H1 (cell line): ENCODE results near the gene UBR7. TPM values are rescaled to one million over a fixed set of nuclear protein-coding genes. Genes with fewer than 3 reads are reported as not detected.

ENCODE experiments used
- CTCF ChIA-PET: fragments of 300-600 bp; sonication (Branson Sonifier 250); formaldehyde crosslinking; loops from one replicate; lab custom pipeline; 2021; ENCODE audit not compliant: partially characterized antibody; lab: Charles Lee
- POLR2A ChIA-PET: fragments of 300-600 bp; sonication (Branson Sonifier 250); formaldehyde crosslinking; loops from one replicate; lab custom pipeline; 2021; ENCODE audit warnings: inconsistent platforms; ENCODE audit not compliant: partially characterized antibody; lab: Charles Lee
- DNase-seq, 2 experiments: peaks; one replicate each; pipeline versions ENCODE4 v3.0.0 to v3.0.0-alpha.2; 2010 to 2022; ENCODE audit warnings: low spot score in 2 of 2, low read depth in 1 of 2, mixed read lengths in 1 of 2
- FAIRE-seq: peaks from 2 replicates; lab custom pipeline; 2011; peaks lifted over from hg19 to GRCh38; lab: Jason Lieb, UNC
- H2AFZ ChIP-seq: 2 replicates; pipeline ENCODE4 v1.8.1; 2012; ENCODE audit warnings: low read length, inconsistent platforms
- H2AK5ac ChIP-seq: 2 replicates; pipeline ENCODE4 v1.6.1; 2013; ENCODE audit warnings: low read depth, low read length
- H2BK120ac ChIP-seq: replicated peaks from 2 replicates; pipeline ENCODE3; 2013; ENCODE audit warnings: low read depth, low read length, inconsistent platforms
- H2BK12ac ChIP-seq: 2 replicates; pipeline ENCODE4 v1.6.1; 2013; ENCODE audit warnings: low read depth, low read length
- H2BK15ac ChIP-seq: 2 replicates; pipeline ENCODE4 v1.6.1; 2013; ENCODE audit warnings: low read length
- H2BK20ac ChIP-seq: 2 replicates; pipeline ENCODE4 v1.6.1; 2013; ENCODE audit warnings: low read length
- H2BK5ac ChIP-seq: 2 replicates; pipeline ENCODE4 v1.6.1; 2013; ENCODE audit warnings: low read depth, low read length
- H3K14ac ChIP-seq: 2 replicates; pipeline ENCODE4 v1.6.1; 2013; ENCODE audit warnings: inconsistent platforms; ENCODE audit not compliant: insufficient read length
- H3K18ac ChIP-seq: 2 replicates; pipeline ENCODE4 v1.6.1; 2013; ENCODE audit warnings: low read length; ENCODE audit errors: extremely low read depth
- H3K23ac ChIP-seq: 2 replicates; pipeline ENCODE4 v1.6.1; 2013; ENCODE audit warnings: inconsistent platforms; ENCODE audit not compliant: insufficient read length
- H3K23me2 ChIP-seq: 2 replicates; pipeline ENCODE4 v1.6.1; 2013; ENCODE audit warnings: low read depth, low read length
- H3K27ac ChIP-seq: 2 replicates; pipeline ENCODE4 v1.6.1; 2011; ENCODE audit warnings: low read depth, low read length, inconsistent platforms
- H3K27me3 ChIP-seq, 4 experiments: replicated peaks in 1 of 4; 1 replicate in 1 of 4; 2 replicates in 3 of 4; pipeline versions ENCODE4 v1.6.1 to v1.8.1; 2011 to 2013; ENCODE audit warnings: low read length in 3 of 4, mild to moderate bottlenecking in 3 of 4, inconsistent platforms in 2 of 4, mixed read lengths in 2 of 4, moderate library complexity in 1 of 4; ENCODE audit not compliant: control insufficient read depth in 3 of 4, insufficient read depth in 3 of 4; ENCODE audit errors: extremely low read depth in 1 of 4
- H3K36me3 ChIP-seq, 4 experiments: 2 replicates each; pipeline versions ENCODE4 v1.6.1 to v1.8.1; 2011 to 2013; ENCODE audit warnings: mild to moderate bottlenecking in 4 of 4, low read length in 3 of 4, moderate library complexity in 2 of 4, control low read depth in 1 of 4, inconsistent platforms in 1 of 4; ENCODE audit not compliant: insufficient read depth in 4 of 4, control insufficient read depth in 2 of 4
- H3K4ac ChIP-seq: replicated peaks from 2 replicates; pipeline ENCODE3; 2013; ENCODE audit warnings: low read length, low read depth, mixed read lengths, inconsistent platforms; ENCODE audit not compliant: insufficient read length
- H3K4me1 ChIP-seq, 4 experiments: replicated peaks in 1 of 4; 1 replicate in 1 of 4; 2 replicates in 3 of 4; pipeline versions ENCODE4 v1.6.1 to v1.8.1; 2011 to 2013; ENCODE audit warnings: low read length in 3 of 4, inconsistent platforms in 2 of 4, mixed read lengths in 1 of 4; ENCODE audit not compliant: insufficient read depth in 4 of 4, control insufficient read depth in 3 of 4
- H3K4me2 ChIP-seq, 2 experiments: 2 replicates each; pipeline versions ENCODE4 v1.6.1 to v1.8.1; 2011 to 2013; ENCODE audit warnings: low read depth in 2 of 2, low read length in 2 of 2, control low read depth in 1 of 2, inconsistent platforms in 1 of 2, mild to moderate bottlenecking in 1 of 2; ENCODE audit not compliant: insufficient read depth in 1 of 2
- H3K4me3 ChIP-seq, 4 experiments: fragments of 200-600, 300-600 bp in 1 of 4; sonication (generic), shearing (Covaris generic), sonication (Bioruptor Twin) in 1 of 4; 2 replicates each; pipeline versions ENCODE4 v1.5.1 to v1.8.1; 2011 to 2016; ENCODE audit warnings: low read length in 4 of 4, low read depth in 3 of 4, control low read depth in 2 of 4, inconsistent platforms in 2 of 4, mild to moderate bottlenecking in 2 of 4, mixed read lengths in 1 of 4, moderate library complexity in 1 of 4; ENCODE audit not compliant: insufficient read depth in 2 of 4; ENCODE audit errors: extremely low read depth in 1 of 4
- H3K56ac ChIP-seq: replicated peaks from 2 replicates; pipeline ENCODE3; 2013; ENCODE audit warnings: low read depth, mild to moderate bottlenecking, mixed read lengths, low read length, inconsistent platforms; ENCODE audit not compliant: insufficient read length
- H3K79me1 ChIP-seq: 2 replicates; pipeline ENCODE4 v1.6.1; 2013; ENCODE audit warnings: low read depth, low read length, control low read depth
- H3K79me2 ChIP-seq, 2 experiments: 2 replicates each; pipeline versions ENCODE4 v1.6.1 to v1.8.1; 2012 to 2013; ENCODE audit warnings: low read length in 2 of 2, mild to moderate bottlenecking in 2 of 2, inconsistent platforms in 1 of 2; ENCODE audit not compliant: insufficient read depth in 2 of 2, control insufficient read depth in 1 of 2
- H3K9ac ChIP-seq, 4 experiments: replicated peaks in 1 of 4; 1 replicate in 1 of 4; 2 replicates in 3 of 4; pipeline versions ENCODE4 v1.6.1 to v1.8.1; 2011 to 2013; ENCODE audit warnings: low read depth in 3 of 4, low read length in 3 of 4, control low read depth in 2 of 4, mild to moderate bottlenecking in 2 of 4, moderate library complexity in 2 of 4, inconsistent platforms in 1 of 4; ENCODE audit errors: extremely low read depth in 1 of 4
- H3K9me3 ChIP-seq, 2 experiments: 2 replicates each; pipeline versions ENCODE4 v1.6.1 to v1.8.1; 2012 to 2013; ENCODE audit warnings: mild to moderate bottlenecking in 2 of 2, moderate library complexity in 2 of 2, control low read depth in 1 of 2, inconsistent platforms in 1 of 2, low read depth in 1 of 2, low read length in 1 of 2, mixed read lengths in 1 of 2; ENCODE audit not compliant: insufficient read depth in 2 of 2
- H4K20me1 ChIP-seq, 2 experiments: replicated peaks in 1 of 2; 2 replicates each; pipeline versions ENCODE3 to v1.8.1; 2011 to 2013; ENCODE audit warnings: inconsistent platforms in 2 of 2, low read length in 2 of 2, mild to moderate bottlenecking in 1 of 2; ENCODE audit not compliant: insufficient read depth in 2 of 2, control insufficient read depth in 1 of 2
- H4K5ac ChIP-seq: 2 replicates; pipeline ENCODE4 v1.6.1; 2013; ENCODE audit warnings: low read length, low read depth, mixed read lengths, inconsistent platforms; ENCODE audit not compliant: insufficient read length
- H4K8ac ChIP-seq: 2 replicates; pipeline ENCODE4 v1.8.0; 2013; ENCODE audit warnings: mild to moderate bottlenecking, moderate library complexity, low read length, inconsistent platforms; ENCODE audit not compliant: insufficient read depth; ENCODE audit errors: extremely low read depth
- H4K91ac ChIP-seq: replicated peaks from 2 replicates; pipeline ENCODE3; 2013; ENCODE audit warnings: low read length, mixed read lengths, inconsistent platforms; ENCODE audit not compliant: insufficient read length
- CHD2 ChIP-seq: IDR thresholded peaks from 2 replicates; pipeline ENCODE4 v1.6.1; 2012; ENCODE audit warnings: low read length, improper control_type of control experiment
- POLR2AphosphoS5 ChIP-seq: IDR thresholded peaks from 2 replicates; pipeline ENCODE4 v1.6.1; 2011; ENCODE audit warnings: low read depth, low read length
- WGBS, 2 experiments: shearing (Covaris generic) in 1 of 2; methylation state at CpG; one replicate each; pipeline versions ENCODE4 v1.1.6 to v1.1.7; 2013 to 2015; ENCODE audit warnings: low lambda C conversion rate in 2 of 2, mixed read lengths in 2 of 2, inconsistent platforms in 1 of 2, low coverage in 1 of 2, missing lambda C conversion rate in 1 of 2; ENCODE audit not compliant: insufficient replicate concordance in 2 of 2, insufficient coverage in 1 of 2, insufficient read length in 1 of 2; ENCODE audit errors: extremely low coverage in 1 of 2, missing lambda C conversion rate in 1 of 2; 5-methylcytosine and 5-hydroxymethylcytosine counted together
- polyA plus RNA-seq, 7 experiments: library from polyadenylated mRNA; depleted of rRNA in 3 of 7; stranded (reverse) in 5 of 7; unstranded in 2 of 7; fragments of >200 nt in 5 of 7; fragments of 200-250 nt in 2 of 7; gene quantifications; 1 replicate in 5 of 7; 2 replicates in 1 of 7; 4 replicates in 1 of 7; pipeline versions ENCODE4 v1.2.1 to v1.2.3, GENCODE V29; 2011 to 2013; ENCODE audit warnings: missing spikeins in 2 of 7, mixed read lengths in 2 of 7
- total RNA-seq: library from RNA; stranded (reverse); fragmentation: NEBNext Ultra II Directional; extraction: Animal tissue kit (Norgen Biotek cat#: 25700); gene quantifications from 2 replicates; pipeline ENCODE4 v1.2.1, GENCODE V29; 2021

Gene UBR7
- total and polyA plus RNA-seq, 2 of the 8 experiments (the other 6 are each of a cell fraction or from before 2014, with no cell fraction given): 20.1 to 28.4 TPM

DNA sequence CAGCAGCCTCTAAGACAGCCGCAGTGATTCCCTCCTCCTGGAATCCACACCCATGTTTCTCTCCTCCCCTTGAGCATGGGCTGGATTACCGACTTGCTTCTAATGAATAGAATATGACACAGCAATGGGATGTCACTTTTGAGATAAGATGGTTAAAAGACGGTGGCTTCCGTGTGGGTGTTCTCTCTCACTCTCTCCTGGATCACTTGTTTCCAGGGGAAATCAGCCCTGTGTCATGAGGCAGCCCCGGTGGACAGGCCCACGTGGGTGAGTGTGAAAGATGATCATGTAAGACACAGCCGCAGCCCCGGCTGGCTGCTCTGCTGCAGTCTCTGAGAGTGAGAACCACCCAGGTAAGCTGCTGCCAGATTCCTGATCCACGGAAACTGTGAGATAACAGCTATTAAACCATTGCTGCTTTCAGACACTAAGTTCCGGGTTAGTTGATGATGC, 33.1 kb upstream of the UBR7 start:
- Histone ChIP-seq H3K4me3 (no peak overlapping the region), H3K18ac (no peak overlapping the region), H3K4me1 (no peaks in the 10 kb centered on the region), H2BK20ac (no peak overlapping the region), H4K8ac (no peak overlapping the region), H2BK15ac (no peak overlapping the region), H2BK5ac (no peak overlapping the region), H3K56ac (no peak overlapping the region), H3K9ac (no peak overlapping the region), H4K5ac (no peak overlapping the region), H4K20me1 (no peaks in the 10 kb centered on the region), H3K79me1 (no peaks in the 10 kb centered on the region), H3K23me2 (no peaks in the 10 kb centered on the region), H2BK12ac (no peak overlapping the region), H3K36me3 (no peaks in the 10 kb centered on the region), H3K9me3 (no peaks in the 10 kb centered on the region; a peak in 1 of 4 replicates), H3K4ac (no peak overlapping the region), H3K23ac (no peak overlapping the region), H2BK120ac (no peak overlapping the region), H2AK5ac (no peak overlapping the region), H3K4me2 (no peak overlapping the region), H4K91ac (no peak overlapping the region), H3K27ac (no peak overlapping the region), H2AFZ (no peak overlapping the region), H3K14ac (no peak overlapping the region), H3K27me3 (no peaks in the 10 kb centered on the region; a peak in 1 of 7 replicates), H3K79me2 (no peaks in the 10 kb centered on the region)
- 84% methylated on average over 10 of the region's 10 CpGs; no CpG with 5 or more reads in 1 of the 2 experiments for WGBS, 2 experiments
- CTCF ChIA-PET: interaction anchor here (1.0 to 11.0 kb wide), 6 partner anchors 13 to 238 kb away, joined by 3 to 48 read pairs (median 6); no protein-coding TSS in a partner anchor
- TF ChIP-seq POLR2AphosphoS5: no peak
- no peak for TF ChIP-seq CHD2
- DNase-seq (no peak), FAIRE-seq (no peak)
- POLR2A ChIA-PET: no interaction called here
